ENCODE results near the gene INSRR.

Gene INSRR

GRCh38 chr1:156828400-156829124, 30.4 kb downstream of the INSRR start:
- Histone ChIP-seq H3K9ac (ENCODE audit: low read depth, low read length) (no peak overlapping the region), H3K4me1 (ENCODE audit: insufficient read depth, low read length) (no peaks in the 10 kb centered on the region), H3K36me3 (ENCODE audit: insufficient read depth, low read length) (no peaks in the 10 kb centered on the region), H3K9me3 (ENCODE audit: control insufficient read depth, insufficient read depth, low read length) (no peaks in the 10 kb centered on the region)

DNA sequence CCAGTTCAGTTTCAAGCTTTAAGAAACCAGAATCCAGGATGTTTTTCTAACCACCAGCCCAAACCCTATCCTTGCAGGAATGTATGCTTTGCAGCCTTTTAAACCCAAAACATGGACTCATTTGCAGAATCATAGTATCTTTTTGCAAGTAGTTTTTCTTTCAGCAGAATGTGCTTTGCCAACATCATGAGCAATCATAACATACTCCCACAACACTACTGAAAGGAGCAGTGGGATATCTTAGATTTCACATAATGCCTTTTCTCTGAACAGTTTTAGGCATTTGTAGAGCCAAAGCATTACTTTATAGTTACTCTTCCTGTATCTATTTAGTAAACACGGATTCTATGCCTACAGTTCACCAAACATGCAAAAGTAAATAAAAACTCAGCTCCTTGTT, 32.3 kb downstream of the INSRR start:
- Histone ChIP-seq H3K36me3 (ENCODE audit: insufficient read depth, low read length) (no peaks in the 10 kb centered on the region), H3K9ac (ENCODE audit: low read depth, low read length) (no peak overlapping the region), H3K9me3 (ENCODE audit: control insufficient read depth, insufficient read depth, low read length) (no peaks in the 10 kb centered on the region), H3K4me1 (ENCODE audit: insufficient read depth, low read length) (no peaks in the 10 kb centered on the region)

DNA sequence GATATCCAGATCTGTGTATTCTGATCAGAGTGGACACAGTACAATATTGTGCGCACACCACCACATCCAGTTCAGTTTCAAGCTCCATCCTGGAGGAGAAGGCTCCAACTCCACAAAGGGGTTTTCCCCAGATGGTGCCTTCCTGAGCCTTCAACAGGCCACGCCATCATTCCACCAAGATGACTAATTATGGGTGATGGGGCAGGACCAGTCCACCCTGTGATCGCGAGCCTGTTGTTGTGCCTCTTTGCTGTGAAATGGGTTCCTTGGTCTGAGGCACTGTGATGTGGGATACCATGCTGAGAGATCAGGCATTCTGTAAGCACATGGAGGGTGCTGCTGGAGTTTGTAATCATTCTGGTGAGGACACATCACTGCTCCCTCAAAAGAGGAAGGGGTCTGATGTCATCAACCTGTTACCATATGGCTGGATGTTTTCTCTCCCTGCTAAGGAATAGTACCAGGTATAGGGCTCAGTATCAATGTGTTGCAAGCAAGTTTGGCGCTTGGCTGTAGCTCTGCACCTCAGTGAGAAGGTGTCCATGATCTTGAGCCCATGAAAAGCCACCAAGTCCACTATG, 35.6 kb downstream of the INSRR start:
- H3K9me3 ChIP-seq (ENCODE audit: control insufficient read depth, insufficient read depth, low read length) = no peaks in the 10 kb centered on the region
- H3K9ac ChIP-seq (ENCODE audit: low read depth, low read length) = no peak overlapping the region
- no peaks in the 10 kb centered on the region for H3K4me1 ChIP-seq (ENCODE audit: insufficient read depth, low read length)
- H3K36me3 ChIP-seq (ENCODE audit: insufficient read depth, low read length) = no peaks in the 10 kb centered on the region

DNA sequence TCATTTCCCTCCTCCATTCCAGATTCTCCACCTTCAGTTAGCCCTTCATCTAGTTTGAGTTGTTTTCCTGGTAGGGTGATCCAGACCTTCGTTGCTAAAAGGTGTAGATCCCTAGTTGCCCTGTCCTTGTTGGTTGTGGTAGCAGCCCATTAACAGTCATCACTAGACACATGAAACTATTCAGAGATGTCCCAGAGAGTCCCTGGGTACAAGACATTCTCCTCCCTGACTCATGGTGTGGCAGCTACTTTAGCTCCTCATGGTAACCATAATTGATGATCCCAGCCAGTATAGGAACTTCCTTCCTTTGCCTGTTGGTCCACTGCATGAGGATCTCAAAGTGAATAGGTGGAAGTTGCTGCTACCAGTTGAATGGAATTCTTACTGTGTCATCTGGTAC, 36.2 kb downstream of the INSRR start:
- H3K36me3 ChIP-seq (ENCODE audit: insufficient read depth, low read length) = no peaks in the 10 kb centered on the region
- no peak overlapping the region for H3K9ac ChIP-seq (ENCODE audit: low read depth, low read length)
- H3K4me1 ChIP-seq (ENCODE audit: insufficient read depth, low read length) = no peaks in the 10 kb centered on the region
- no peaks in the 10 kb centered on the region for H3K9me3 ChIP-seq (ENCODE audit: control insufficient read depth, insufficient read depth, low read length)

GRCh38 chr1:156821801-156822200, 37.1 kb downstream of the INSRR start:
- H3K4me1 ChIP-seq (ENCODE audit: insufficient read depth, low read length) = no peaks in the 10 kb centered on the region; the same call in 1 of the 2 replicates

GRCh38 chr1:156816561-156817328, 42.2 kb downstream of the INSRR start, which contains the start of gene SH2D2A:
Gene SH2D2A (minus strand): TSS chr1:156816848. CDS start chr1:156816708, 140 bp downstream.
- H3K36me3 ChIP-seq (ENCODE audit: insufficient read depth, low read length) = no peaks in the 10 kb centered on the region
- H3K9ac ChIP-seq (ENCODE audit: low read depth, low read length) = no peak within 1 kb of the TSS
- no peaks in the 10 kb centered on the region for H3K9me3 ChIP-seq (ENCODE audit: control insufficient read depth, insufficient read depth, low read length)
- H3K4me1 ChIP-seq (ENCODE audit: insufficient read depth, low read length) = peaks cover 24% of the 10 kb centered on the region

More at GRCh38 chr1:156821801-156822200, 37.1 kb downstream of the INSRR start:
- H3K36me3 ChIP-seq (ENCODE audit: insufficient read depth, low read length) = no peaks in the 10 kb centered on the region
- H3K9me3 ChIP-seq (ENCODE audit: control insufficient read depth, insufficient read depth, low read length) = no peaks in the 10 kb centered on the region
- H3K9ac ChIP-seq (ENCODE audit: low read depth, low read length) = no peak overlapping the region

DNA sequence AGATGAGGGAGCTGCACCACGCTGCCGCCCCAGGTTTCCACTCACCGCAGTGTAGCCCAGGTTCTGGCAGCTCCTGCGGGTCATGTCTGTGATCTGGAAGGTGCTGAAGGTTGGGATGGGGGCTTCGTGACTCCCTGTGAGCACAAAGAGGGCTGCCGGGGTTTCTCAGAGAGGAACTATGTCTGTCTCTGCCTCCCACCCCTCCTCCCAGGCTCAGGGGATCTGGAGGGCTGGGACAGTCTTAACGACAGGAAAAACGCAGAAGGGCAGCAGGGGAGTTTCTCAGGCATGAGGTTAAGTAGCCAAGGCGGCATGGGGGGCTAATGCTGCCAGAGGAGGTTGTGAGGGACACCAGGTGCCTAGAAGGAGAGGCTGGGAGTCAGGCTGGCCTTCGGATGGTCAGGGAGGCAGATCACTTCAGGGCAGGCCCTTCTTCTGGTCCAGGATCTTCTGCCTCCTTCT, 42.9 kb downstream of the INSRR start:
- Histone ChIP-seq H3K9me3 (ENCODE audit: control insufficient read depth, insufficient read depth, low read length) (no peaks in the 10 kb centered on the region), H3K9ac (ENCODE audit: low read depth, low read length) (no peak overlapping the region), H3K4me1 (ENCODE audit: insufficient read depth, low read length) (peaks cover 24% of the 10 kb centered on the region), H3K36me3 (ENCODE audit: insufficient read depth, low read length) (no peaks in the 10 kb centered on the region)

DNA sequence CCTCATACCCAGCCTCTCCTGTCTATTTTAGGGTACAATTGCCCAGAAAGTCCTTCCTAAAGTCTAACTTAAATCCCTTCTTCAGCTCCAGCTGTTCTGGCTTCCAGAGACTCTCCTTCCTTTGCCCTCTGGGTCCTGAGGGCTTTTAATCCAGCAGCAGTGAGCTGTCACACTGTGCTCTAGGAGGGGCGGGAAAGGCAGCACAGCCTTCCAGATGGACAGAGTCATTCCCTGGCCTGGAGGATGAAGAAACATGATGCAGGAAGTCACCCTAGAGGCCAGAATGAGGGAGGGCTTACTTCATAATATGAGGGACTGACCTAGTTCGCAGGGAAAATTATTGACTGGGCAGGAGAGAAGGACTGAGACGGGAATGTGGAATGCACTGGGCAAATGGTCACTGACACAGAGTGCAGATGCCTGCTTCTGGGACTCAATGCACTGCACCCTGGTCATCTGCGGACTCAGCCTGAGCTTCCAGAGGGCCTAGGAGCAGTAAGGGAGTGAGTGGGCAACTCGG, 43.5 kb downstream of the INSRR start:
- H3K9me3 ChIP-seq (ENCODE audit: control insufficient read depth, insufficient read depth, low read length) = no peaks in the 10 kb centered on the region
- H3K36me3 ChIP-seq (ENCODE audit: insufficient read depth, low read length) = no peaks in the 10 kb centered on the region
- H3K9ac ChIP-seq (ENCODE audit: low read depth, low read length) = no peak overlapping the region
- peaks cover 24% of the 10 kb centered on the region for H3K4me1 ChIP-seq (ENCODE audit: insufficient read depth, low read length)

- Histone ChIP-seq H3K36me3 (ENCODE audit: insufficient read depth, low read length) (no peaks in the 10 kb centered on the region), H3K9me3 (ENCODE audit: control insufficient read depth, insufficient read depth, low read length) (no peaks in the 10 kb centered on the region), H3K4me1 (ENCODE audit: insufficient read depth, low read length) (peaks cover 24% of the 10 kb centered on the region), H3K9ac (ENCODE audit: low read depth, low read length) (0 out of 2 replicates have a peak overlapping the region, but pooled peaks have one; percentile 60)
Measured at GRCh38 chr1:156814571-156815260, 44.2 kb downstream of the INSRR start.

- Histone ChIP-seq H3K4me1 (ENCODE audit: insufficient read depth, low read length) (peaks cover 24% of the 10 kb centered on the region), H3K36me3 (ENCODE audit: insufficient read depth, low read length) (no peaks in the 10 kb centered on the region), H3K9ac (ENCODE audit: low read depth, low read length) (peak overlapping the region; percentile 60), H3K9me3 (ENCODE audit: control insufficient read depth, insufficient read depth, low read length) (no peaks in the 10 kb centered on the region)
Measured at GRCh38 chr1:156813750-156814570, 45.0 kb downstream of the INSRR start.

GRCh38 chr1:156813298-156813697, 45.6 kb downstream of the INSRR start:
- Histone ChIP-seq H3K4me1 (ENCODE audit: insufficient read depth, low read length) (peaks cover 24% of the 10 kb centered on the region), H3K9me3 (ENCODE audit: control insufficient read depth, insufficient read depth, low read length) (no peaks in the 10 kb centered on the region), H3K36me3 (ENCODE audit: insufficient read depth, low read length) (no peaks in the 10 kb centered on the region), H3K9ac (ENCODE audit: low read depth, low read length) (peak overlapping the region; percentile 60)

DNA sequence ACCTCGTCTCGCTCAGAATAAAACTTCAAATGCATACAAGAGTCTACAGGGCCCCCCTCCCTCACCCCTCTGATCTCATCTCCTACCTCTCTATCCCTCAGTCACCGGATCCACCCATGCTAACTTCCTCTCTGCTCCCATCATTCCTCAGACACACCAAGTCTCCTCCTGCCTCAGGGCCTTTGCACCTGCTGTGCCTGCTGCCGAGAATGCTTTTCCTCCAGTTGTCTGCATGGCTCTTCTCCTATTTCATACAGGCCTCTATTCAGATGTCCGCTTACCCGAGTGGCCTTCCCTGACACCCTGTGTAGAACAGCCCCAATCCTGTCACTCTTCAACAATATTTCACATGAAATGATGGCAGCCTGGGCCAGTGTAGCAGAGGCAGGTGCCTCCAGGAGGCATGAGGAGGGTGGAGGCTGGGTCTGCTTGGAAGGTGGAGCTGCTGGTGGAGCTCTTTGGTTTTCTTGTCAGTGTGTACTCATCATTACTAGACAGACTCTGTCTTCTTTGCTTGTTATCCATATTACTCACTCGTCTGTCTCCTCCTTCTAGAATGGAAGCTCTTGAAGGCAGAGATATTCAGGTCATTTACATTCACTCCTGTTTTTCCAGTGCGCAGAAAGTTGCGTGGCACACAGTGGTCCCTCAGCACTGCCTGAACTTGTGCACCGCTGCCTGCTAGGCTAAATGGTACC, 46.5 kb downstream of the INSRR start:
- no peaks in the 10 kb centered on the region for H3K36me3 ChIP-seq (ENCODE audit: insufficient read depth, low read length)
- H3K9ac ChIP-seq (ENCODE audit: low read depth, low read length) = no peak overlapping the region
- peaks cover 24% of the 10 kb centered on the region for H3K4me1 ChIP-seq (ENCODE audit: insufficient read depth, low read length)
- H3K9me3 ChIP-seq (ENCODE audit: control insufficient read depth, insufficient read depth, low read length) = no peaks in the 10 kb centered on the region

GRCh38 chr1:156811168-156811567, 47.7 kb downstream of the INSRR start:
- Histone ChIP-seq H3K36me3 (ENCODE audit: insufficient read depth, low read length) (no peaks in the 10 kb centered on the region), H3K9me3 (ENCODE audit: control insufficient read depth, insufficient read depth, low read length) (no peaks in the 10 kb centered on the region), H3K4me1 (ENCODE audit: insufficient read depth, low read length) (peaks cover 20% of the 10 kb centered on the region), H3K9ac (ENCODE audit: low read depth, low read length) (no peak overlapping the region)
